MM.1S (cell line): ENCODE results near the gene DOC2A.

Experiments used
- DNase-seq: peaks from one replicate; pipeline ENCODE4 v3.0.0-alpha.2; 2015
- H2AFZ ChIP-seq: fragments of 300-600 bp; sonication (generic); 2 replicates; pipeline ENCODE4 v1.6.0; 2016; ENCODE audit warnings: antibody characterized with exemption, low read length
- H3F3A ChIP-seq: fragments of 300-600 bp; sonication (generic); 2 replicates; pipeline ENCODE4 v1.6.1; 2016; ENCODE audit warnings: mild to moderate bottlenecking, antibody characterized with exemption, low read length, moderate library complexity, mixed read lengths; ENCODE audit not compliant: insufficient read depth
- H3K27ac ChIP-seq: fragments of 300-600 bp; sonication (generic); 2 replicates; pipeline ENCODE4 v1.5.1; 2016; ENCODE audit warnings: mild to moderate bottlenecking, low read length
- H3K27me3 ChIP-seq: fragments of 300-600 bp; sonication (generic); replicated peaks from 2 replicates; pipeline ENCODE4 v1.6.0; 2016; ENCODE audit warnings: low read length; ENCODE audit not compliant: insufficient read depth
- H3K36me3 ChIP-seq: fragments of 300-600 bp; sonication (generic); replicated peaks from 2 replicates; pipeline ENCODE4 v1.6.1; 2016; ENCODE audit warnings: mild to moderate bottlenecking, low read length, mixed read lengths; ENCODE audit not compliant: insufficient read depth
- H3K4me1 ChIP-seq: fragments of 300-600 bp; sonication (generic); 2 replicates; pipeline ENCODE4 v1.6.1; 2016; ENCODE audit warnings: low read length, mixed read lengths
- H3K4me2 ChIP-seq: fragments of 300-600 bp; sonication (generic); 2 replicates; pipeline ENCODE4 v1.6.0; 2016; ENCODE audit warnings: low read depth, low read length
- H3K4me3 ChIP-seq: fragments of 300-600 bp; sonication (generic); 2 replicates; pipeline ENCODE4 v1.5.1; 2016; ENCODE audit warnings: low read length, mixed read lengths
- H3K79me2 ChIP-seq: fragments of 300-600 bp; sonication (generic); 2 replicates; pipeline ENCODE4 v1.6.1; 2016; ENCODE audit warnings: mixed run types, low read length, mixed read lengths
- H3K9ac ChIP-seq: fragments of 300-600 bp; sonication (generic); 2 replicates; pipeline ENCODE4 v1.6.1; 2016; ENCODE audit warnings: low read length, mixed read lengths
- H3K9me2 ChIP-seq: fragments of 300-600 bp; sonication (generic); replicated peaks from 2 replicates; pipeline ENCODE4 v1.6.1; 2016; ENCODE audit warnings: mild to moderate bottlenecking, low read length, mixed read lengths; ENCODE audit not compliant: insufficient read depth
- H3K9me3 ChIP-seq: fragments of 300-600 bp; sonication (generic); replicated peaks from 2 replicates; pipeline ENCODE4 v1.6.1; 2016; ENCODE audit warnings: mild to moderate bottlenecking, low read length, mixed read lengths; ENCODE audit not compliant: insufficient read depth
- H4K20me1 ChIP-seq: fragments of 300-600 bp; sonication (generic); 2 replicates; pipeline ENCODE4 v1.6.1; 2016; ENCODE audit warnings: mild to moderate bottlenecking, low read length, moderate library complexity, mixed read lengths; ENCODE audit not compliant: insufficient read depth
- EZH2 ChIP-seq: fragments of 300-600 bp; sonication (generic); optimal IDR thresholded peaks from 2 replicates; pipeline ENCODE3; 2017; ENCODE audit warnings: low read depth, mild to moderate bottlenecking, antibody characterized with exemption, low read length, mixed read lengths
- EZH2phosphoT487 ChIP-seq: fragments of 300-600 bp; sonication (generic); IDR thresholded peaks from 2 replicates; pipeline ENCODE4 v1.6.1; 2018; ENCODE audit warnings: antibody characterized with exemption, low read length
- TF ChIP-seq, protein P1 (sequence below): fragments of 300-600 bp; sonication (generic); IDR thresholded peaks from 2 replicates; pipeline ENCODE4 v1.5.1; 2016; ENCODE audit warnings: antibody characterized with exemption, low read length, mixed read lengths

The DOC2A gene

DNA sequence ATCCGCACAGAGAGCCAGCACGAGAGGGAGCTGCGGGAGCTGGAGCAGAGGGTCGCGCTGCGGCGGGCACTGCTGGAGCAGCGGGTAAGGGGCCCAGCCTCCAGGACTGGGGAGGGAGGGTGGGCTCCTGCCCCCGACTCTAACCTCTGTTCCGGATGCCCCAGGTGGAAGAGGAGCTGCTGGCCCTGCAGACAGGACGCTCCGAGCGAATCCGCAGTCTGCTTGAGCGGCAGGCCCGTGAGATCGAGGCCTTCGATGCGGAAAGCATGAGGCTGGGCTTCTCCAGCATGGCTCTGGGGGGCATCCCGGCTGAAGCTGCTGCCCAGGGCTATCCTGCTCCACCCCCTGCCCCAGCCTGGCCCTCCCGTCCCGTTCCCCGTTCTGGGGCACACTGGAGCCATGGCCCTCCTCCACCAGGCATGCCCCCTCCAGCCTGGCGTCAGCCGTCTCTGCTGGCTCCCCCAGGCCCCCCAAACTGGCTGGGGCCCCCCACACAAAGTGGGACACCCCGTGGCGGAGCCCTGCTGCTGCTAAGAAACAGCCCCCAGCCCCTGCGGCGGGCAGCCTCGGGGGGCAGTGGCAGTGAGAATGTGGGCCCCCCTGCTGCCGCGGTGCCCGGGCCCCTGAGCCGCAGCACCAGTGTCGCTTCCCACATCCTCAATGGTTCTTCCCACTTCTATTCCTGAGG is 19.8 kb downstream of the DOC2A start:
- Histone ChIP-seq H3K79me2 (no peaks in the 10 kb centered on the region; the same call in 1 of the 2 replicates), H3K36me3 (no peaks in the 10 kb centered on the region), H3F3A (peaks cover 22% of the 10 kb centered on the region), H4K20me1 (no peaks in the 10 kb centered on the region), H3K4me2 (no peak overlapping the region), H3K27me3 (no peaks in the 10 kb centered on the region), H3K4me1 (peaks cover 7% of the 10 kb centered on the region; the same call in 1 of the 2 replicates), H3K9ac (no peak overlapping the region), H3K9me2 (no peaks in the 10 kb centered on the region), H2AFZ (no peak overlapping the region), H3K27ac (no peak overlapping the region), H3K9me3 (no peaks in the 10 kb centered on the region), H3K4me3 (no peak overlapping the region)
- TF ChIP-seq, protein P1, sequence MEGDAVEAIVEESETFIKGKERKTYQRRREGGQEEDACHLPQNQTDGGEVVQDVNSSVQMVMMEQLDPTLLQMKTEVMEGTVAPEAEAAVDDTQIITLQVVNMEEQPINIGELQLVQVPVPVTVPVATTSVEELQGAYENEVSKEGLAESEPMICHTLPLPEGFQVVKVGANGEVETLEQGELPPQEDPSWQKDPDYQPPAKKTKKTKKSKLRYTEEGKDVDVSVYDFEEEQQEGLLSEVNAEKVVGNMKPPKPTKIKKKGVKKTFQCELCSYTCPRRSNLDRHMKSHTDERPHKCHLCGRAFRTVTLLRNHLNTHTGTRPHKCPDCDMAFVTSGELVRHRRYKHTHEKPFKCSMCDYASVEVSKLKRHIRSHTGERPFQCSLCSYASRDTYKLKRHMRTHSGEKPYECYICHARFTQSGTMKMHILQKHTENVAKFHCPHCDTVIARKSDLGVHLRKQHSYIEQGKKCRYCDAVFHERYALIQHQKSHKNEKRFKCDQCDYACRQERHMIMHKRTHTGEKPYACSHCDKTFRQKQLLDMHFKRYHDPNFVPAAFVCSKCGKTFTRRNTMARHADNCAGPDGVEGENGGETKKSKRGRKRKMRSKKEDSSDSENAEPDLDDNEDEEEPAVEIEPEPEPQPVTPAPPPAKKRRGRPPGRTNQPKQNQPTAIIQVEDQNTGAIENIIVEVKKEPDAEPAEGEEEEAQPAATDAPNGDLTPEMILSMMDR, result no peak
- TF ChIP-seq EZH2phosphoT487, result no peak
- TF ChIP-seq EZH2, result no peak
- DNase-seq, result no peak

DNA sequence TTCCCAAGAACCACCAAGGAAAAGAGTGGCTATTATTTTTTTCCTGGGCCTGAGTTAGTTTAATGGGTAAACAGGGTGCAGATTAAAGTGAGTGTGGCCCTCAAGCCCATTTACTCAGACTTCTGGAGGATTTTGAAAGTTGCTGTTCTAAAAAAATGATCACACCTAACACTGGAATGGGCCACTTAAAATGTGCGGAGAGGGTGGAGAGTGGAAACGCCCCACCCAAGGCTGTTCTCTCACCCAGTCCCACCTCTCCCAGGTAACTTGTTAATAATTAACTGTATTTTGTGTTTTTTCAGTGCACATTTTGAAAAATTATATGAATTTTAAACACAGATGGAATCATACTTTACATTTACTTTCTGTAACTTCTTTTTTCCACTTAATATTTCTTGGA is 20.8 kb downstream of the DOC2A start:
- no peaks in the 10 kb centered on the region for H3K36me3 ChIP-seq

DNA sequence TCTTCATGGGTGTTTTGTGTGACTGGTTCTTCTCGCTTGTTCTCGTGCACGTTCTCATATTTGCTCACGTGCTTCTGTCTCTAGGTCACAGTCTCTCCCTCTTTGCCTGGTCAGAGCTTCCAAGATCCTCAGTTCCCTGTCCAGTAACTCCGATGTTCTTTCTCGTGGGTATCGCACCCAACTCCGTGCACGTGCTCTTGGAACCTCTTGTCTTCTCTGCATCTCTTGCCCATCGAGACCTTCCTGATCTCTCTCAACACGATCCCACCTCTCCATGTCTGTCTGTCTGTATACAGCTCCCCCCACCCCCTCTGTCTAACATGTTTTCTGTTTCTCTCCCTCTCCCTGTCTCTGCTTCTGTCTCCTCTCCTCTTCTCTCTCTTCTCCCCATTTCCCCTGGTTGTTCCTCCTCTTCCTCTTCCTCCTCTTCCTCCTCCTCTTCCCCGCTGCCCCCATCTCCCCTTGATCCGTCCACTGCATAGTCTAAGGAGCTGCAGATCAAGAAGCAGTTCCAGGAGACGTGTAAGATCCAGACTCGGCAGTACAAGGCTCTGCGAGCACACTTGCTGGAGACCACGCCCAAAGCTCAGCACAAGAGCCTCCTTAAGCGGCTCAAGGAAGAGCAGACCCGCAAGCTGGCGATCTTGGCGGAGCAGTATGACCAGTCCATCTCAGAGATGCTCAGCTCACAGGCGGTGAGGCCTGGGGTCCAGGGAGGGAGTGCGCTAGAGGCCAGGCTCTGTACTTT is 21.5 kb downstream of the DOC2A start:
- H3K36me3 ChIP-seq, result no peaks in the 10 kb centered on the region
- H3K4me2 ChIP-seq, result no peak overlapping the region
- H3K27ac ChIP-seq, result no peak overlapping the region
- H3K4me3 ChIP-seq, result no peak overlapping the region
- no peak overlapping the region for H3K9ac ChIP-seq
- no peaks in the 10 kb centered on the region; the same call in 1 of the 2 replicates for H3K79me2 ChIP-seq
- DNase-seq, result no peak
- no peaks in the 10 kb centered on the region for H4K20me1 ChIP-seq
- TF ChIP-seq EZH2phosphoT487 (no peak), EZH2 (no peak)
- TF ChIP-seq, protein P1, result no peak
- H3K9me3 ChIP-seq, result no peaks in the 10 kb centered on the region
- no peaks in the 10 kb centered on the region for H3K9me2 ChIP-seq
- H3F3A ChIP-seq, result peaks cover 11% of the 10 kb centered on the region; the same call in 1 of the 2 replicates
- H2AFZ ChIP-seq, result no peak overlapping the region
- no peaks in the 10 kb centered on the region for H3K27me3 ChIP-seq
- peaks cover under 1% of the 10 kb centered on the region; the same call in 1 of the 2 replicates for H3K4me1 ChIP-seq

More for the DNA sequence above, 20.8 kb downstream of the DOC2A start:
- Histone ChIP-seq H3K4me2 (no peak overlapping the region), H3K4me1 (peaks cover 7% of the 10 kb centered on the region; the same call in 1 of the 2 replicates), H3K27ac (no peak overlapping the region), H3K79me2 (no peaks in the 10 kb centered on the region; the same call in 1 of the 2 replicates), H4K20me1 (no peaks in the 10 kb centered on the region), H3F3A (peaks cover 18% of the 10 kb centered on the region), H2AFZ (no peak overlapping the region), H3K9me2 (no peaks in the 10 kb centered on the region), H3K9ac (no peak overlapping the region), H3K4me3 (no peak overlapping the region), H3K9me3 (no peaks in the 10 kb centered on the region), H3K27me3 (no peaks in the 10 kb centered on the region)
- DNase-seq, result no peak
- TF ChIP-seq EZH2phosphoT487, result no peak
- TF ChIP-seq, protein P1, result no peak
- no peak for TF ChIP-seq EZH2
